ENCODE measurements around the gene MALAT1. TPM values are rescaled to one million over a fixed set of nuclear protein-coding genes. Genes with fewer than 3 reads are reported as not detected.

The MALAT1 gene
- total and polyA plus RNA-seq, 2 of the 8 experiments (the other 6 are each of a cell fraction or from before 2014, with no cell fraction given): 115 to 984 TPM

DNA sequence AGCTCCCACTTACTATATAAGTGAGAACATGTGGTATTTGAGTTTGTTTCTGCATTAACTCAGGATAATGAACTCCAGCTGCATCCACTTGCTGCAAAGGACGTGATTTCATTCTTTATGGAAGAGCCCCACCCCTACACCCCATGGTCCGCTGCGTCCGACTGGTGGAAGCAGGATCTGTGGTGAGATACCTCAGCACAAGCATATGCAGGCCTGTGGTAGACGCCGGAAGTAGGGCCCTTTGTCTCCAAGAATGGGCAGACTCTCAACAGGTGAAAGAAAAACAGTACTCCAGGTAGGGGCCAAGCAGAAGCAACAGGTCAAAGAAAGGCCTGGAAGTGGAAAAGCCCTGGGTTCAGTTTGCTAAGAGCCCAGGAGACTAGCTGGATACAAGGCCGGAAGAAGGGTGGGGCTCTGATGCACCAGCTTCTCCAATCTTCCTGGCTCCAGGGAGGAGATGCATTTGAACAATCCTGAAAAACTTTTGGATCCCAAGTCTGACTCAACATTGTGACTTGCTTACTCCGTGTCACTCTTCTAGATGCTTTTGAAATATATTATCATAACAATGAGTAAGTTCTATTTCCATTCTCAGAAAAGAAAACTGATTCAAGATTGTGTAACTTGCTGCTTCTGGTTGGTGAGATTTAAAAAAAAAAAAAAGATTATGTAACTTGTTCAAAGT lies 45.9 kb upstream of the MALAT1 start (continued):
- TF ChIP-seq SAP30 (IDR thresholded peaks at IDR 0.05; ENCODE audit: insufficient read depth, insufficient replicate concordance, low read length): no peak
- TF ChIP-seq TAF7 (optimal IDR thresholded peaks at IDR 0.05; ENCODE audit: borderline replicate concordance, low read depth, low read length): no peak
- no peak for TF ChIP-seq RAD21 (IDR thresholded peaks at IDR 0.05 in 1 of 2, conservative IDR thresholded peaks at IDR 0.05 in 1 of 2; ENCODE audit: low read depth in 2 of 2, low read length in 2 of 2)
- no peak for TF ChIP-seq NANOG (IDR thresholded peaks at IDR 0.05; ENCODE audit: insufficient read depth, low read depth, low read length, poor library complexity, severe bottlenecking)
- no peak for TF ChIP-seq NRF1 (IDR thresholded peaks at IDR 0.05; ENCODE audit: low read depth, low read length)
- no peak for TF ChIP-seq CBX8 (IDR thresholded peaks at IDR 0.05; ENCODE audit: borderline replicate concordance, low read depth, low read length)
- TF ChIP-seq CBX5 (IDR thresholded peaks at IDR 0.05; ENCODE audit: low read depth, low read length): no peak
- TF ChIP-seq, protein P1, sequence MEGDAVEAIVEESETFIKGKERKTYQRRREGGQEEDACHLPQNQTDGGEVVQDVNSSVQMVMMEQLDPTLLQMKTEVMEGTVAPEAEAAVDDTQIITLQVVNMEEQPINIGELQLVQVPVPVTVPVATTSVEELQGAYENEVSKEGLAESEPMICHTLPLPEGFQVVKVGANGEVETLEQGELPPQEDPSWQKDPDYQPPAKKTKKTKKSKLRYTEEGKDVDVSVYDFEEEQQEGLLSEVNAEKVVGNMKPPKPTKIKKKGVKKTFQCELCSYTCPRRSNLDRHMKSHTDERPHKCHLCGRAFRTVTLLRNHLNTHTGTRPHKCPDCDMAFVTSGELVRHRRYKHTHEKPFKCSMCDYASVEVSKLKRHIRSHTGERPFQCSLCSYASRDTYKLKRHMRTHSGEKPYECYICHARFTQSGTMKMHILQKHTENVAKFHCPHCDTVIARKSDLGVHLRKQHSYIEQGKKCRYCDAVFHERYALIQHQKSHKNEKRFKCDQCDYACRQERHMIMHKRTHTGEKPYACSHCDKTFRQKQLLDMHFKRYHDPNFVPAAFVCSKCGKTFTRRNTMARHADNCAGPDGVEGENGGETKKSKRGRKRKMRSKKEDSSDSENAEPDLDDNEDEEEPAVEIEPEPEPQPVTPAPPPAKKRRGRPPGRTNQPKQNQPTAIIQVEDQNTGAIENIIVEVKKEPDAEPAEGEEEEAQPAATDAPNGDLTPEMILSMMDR (IDR thresholded peaks at IDR 0.05; ENCODE audit: control extremely low read depth in 1 of 3, insufficient read depth in 1 of 3, low read depth in 1 of 3, low read length in 3 of 3): no peak
